ENCODE results near the gene TMEM181. TPM values are rescaled to one million over a fixed set of nuclear protein-coding genes. Genes with fewer than 3 reads are reported as not detected.
"Not testable (repeated sequence)": the region's sequence is repeated elsewhere in the genome, so short reads cannot be mapped to it uniquely, and the experiment has no call there.

The TMEM181 gene
- total RNA-seq, 2 donors from 2014 or later: 24.1 to 30.4 TPM

DNA sequence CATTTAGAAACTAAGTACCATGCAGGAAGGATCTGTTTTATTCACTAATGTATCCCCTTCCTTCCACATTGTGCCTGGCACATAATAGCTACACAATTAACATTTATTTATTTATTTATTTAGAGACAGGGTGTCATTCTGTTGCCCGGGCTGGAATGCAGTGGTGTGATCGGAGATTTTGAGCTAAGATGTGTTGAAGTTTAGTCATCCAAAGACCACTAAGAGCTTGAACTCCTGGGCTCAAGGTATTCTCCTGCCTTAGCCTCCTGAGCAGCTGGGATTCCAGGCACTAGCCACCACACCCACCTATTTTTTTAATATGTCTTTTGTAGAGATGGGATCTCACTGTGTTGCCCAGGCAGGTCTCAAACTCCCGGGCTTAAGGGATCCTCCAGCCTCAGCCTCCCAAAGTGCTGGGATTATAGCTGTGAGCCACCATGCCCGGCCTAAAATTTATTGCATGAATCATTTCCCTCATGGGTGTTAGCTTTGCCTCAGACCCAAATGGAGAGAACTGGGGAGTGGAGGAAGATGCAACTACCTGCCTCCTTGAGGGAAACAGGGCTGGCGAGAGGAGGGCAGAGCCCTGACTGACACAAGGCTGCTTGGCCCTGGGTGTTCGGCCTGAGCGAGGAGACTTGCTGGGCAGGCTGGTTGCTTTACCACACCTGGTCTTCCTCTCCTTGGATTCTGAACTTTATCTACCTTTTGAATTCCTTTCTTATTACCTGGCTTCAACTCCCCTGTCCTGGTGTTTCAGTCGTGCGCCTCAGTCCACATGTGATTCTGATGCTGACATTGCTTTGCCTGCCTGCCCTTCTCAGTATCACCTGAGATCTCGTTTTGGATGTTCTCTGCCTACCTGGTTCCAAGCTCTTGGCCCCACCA lies 86.4 kb downstream of the TMEM181 start:
- no peak for DNase-seq (ENCODE audit: low spot score)
- intact Hi-C loops (cut with DNase I): no loop called here

GRCh38 chr6:158647501-158647900 lies 87.6 kb downstream of the TMEM181 start:
- DNase-seq (ENCODE audit: low spot score): no peak
- intact Hi-C loops (cut with DNase I): no loop called here

DNA sequence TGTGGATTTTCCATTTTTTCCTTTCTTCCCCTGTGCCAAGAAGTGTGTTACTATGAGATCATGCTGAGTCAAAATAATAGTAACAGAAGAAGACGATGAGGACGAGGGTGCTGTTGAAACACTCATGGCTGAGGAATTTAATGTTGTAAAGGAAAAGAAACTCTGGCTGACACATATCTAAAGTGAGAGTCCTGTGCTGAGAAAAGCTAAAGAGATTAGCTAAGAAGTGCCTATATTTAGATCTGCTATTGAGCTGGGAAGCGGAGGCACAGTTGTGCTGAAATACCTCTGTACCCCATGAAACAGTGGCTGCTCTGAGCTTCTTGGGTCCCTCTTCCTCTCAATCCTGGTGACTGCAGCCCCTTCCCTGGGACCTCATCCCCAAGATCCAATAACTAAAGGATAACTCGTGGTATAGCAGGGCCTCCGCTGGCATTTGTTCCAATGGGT lies 88.8 kb downstream of the TMEM181 start:
- intact Hi-C loops (cut with DNase I): no loop called here
- no peak for DNase-seq (ENCODE audit: low spot score)

DNA sequence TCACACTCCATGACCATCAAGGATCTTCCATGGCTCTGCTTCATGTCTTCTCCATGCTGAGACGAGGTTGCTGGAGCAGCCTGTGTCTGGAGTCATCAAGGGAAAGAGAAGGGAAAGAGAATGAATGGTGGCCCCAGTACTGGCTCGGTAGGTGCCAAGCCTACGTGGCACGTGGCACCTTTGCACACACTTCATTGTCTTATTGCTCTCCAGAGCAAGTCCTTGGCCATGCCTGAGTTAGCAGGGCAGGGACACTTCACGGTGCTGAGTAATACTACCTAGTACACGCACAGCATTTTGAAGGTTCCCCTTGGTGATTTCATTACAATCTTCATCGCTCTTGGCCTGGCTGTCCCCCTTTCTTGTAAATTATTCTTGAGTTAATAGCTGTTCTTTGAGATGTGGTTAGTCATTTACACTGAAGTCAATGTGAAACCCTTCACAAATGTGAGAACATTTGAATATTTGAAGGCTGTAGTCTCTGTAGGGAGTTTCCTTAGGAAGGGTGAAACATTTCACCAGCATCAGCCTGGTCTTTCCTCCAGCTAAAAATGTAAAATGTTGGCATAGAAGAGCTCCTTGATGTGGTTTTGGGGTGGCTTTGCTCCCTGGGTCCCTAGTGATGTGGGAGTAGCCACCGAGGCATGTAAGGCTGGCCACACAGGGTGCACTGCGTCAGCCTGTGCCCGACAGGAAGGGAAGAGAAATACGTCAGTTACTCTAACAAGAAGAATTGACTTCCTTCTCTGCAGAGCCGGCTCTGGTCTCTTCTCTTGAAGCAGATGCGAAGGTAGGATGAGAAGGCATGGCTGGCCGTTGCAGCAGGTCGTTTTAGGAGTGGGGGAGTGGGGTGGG lies 89.6 kb downstream of the TMEM181 start, which contains the start of gene SYTL3:
Gene SYTL3, plus strand, starts transcription at position 766 of the 855 bp plus-strand sequence. CDS start 13,215 bp downstream, outside the sequence.
- DNase-seq (ENCODE audit: low spot score): peak; percentile 88
- intact Hi-C loops (cut with DNase I): no loop called here

GRCh38 chr6:158651981-158652737 lies 92.3 kb downstream of the TMEM181 start:
- intact Hi-C loops (cut with DNase I); DNase-seq (ENCODE audit: low spot score): not testable (repeated sequence)

DNA sequence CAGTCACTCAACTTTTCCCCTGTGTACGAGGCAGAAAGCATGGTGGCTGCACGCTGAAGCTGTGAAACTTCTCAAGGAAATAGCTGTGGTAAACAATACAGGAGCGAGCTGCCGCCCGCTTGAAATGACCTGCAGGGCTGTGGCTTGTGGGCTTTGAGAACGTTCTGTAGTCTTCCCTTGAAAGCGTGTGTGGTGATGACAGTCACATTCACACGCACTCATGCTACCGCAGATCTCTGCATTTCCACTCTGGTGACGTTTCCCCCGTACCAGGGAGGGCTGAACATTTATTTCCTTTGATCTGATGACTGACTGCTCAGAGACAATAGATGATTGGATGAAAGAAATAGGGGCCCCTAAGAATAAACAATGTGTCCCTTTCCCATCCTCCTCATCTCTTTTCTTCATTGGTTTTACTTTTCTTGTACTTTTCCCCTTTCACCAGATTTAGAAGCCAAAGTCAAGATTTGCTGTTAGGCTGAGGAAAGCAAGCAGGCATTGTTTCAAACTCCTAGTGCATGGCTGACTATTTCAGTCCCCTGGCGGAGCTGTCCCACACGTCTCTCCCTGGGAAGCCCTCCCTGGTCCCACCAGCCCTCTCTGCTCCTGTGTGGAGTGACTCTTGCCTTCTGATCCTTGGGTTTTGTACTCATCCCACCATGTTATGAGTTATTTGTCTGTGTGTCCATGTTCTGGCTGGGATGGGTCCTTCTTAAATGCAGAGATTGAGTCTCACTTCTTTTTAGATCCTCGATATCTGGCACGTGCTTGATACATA lies 93.9 kb downstream of the TMEM181 start:
- intact Hi-C loops (cut with DNase I): no loop called here
- no peak for DNase-seq (ENCODE audit: low spot score)

DNA sequence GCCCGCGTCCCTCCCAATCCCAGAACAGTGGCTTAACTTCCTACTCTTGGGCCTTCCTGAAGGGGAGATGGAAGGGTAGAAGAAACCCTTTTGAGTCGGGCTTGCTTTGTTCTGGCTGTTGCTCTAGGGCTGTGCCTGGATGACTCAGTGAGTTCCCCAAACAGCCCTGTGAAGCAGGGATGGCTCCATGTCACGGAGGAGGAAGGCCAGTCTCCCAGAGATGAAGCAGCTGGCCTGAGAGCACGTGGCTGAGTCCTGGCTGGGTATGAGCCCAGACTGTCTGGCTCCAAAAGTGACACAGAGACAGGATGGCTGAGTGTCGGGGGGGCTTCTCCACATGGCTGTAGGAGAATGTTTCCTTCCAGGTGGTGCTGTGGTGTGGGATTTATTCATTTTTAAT lies 94.6 kb downstream of the TMEM181 start:
- intact Hi-C loops (cut with DNase I): no loop called here

DNA sequence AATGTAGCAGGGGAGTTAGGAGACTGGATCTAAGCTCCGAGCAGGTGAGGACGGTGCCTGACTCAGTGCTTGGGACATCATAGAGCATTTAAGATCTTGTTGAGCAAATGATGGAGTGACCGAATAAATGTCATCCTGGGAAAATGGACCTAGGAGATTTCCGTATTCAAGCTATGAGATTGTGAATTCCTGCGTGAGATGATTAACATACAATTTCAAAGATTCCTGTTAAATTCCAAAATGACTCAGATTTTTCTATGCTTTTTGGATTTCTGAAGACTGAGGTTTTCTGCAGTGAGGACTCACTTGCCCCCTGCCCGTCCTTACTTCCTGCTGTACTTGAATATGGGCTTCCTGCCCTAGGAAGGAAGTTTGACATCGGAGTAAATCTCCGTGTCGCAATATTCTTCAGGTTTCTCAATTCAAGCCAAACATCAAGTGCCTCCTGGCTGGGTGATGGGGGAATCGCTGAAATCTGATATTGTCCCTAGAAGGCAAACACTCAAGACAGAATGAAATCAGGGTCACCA lies 95.1 kb downstream of the TMEM181 start:
- DNase-seq (ENCODE audit: low spot score): no peak
- intact Hi-C loops (cut with DNase I): no loop called here

More for the DNA sequence above, 94.6 kb downstream of the TMEM181 start:
- DNase-seq (ENCODE audit: low spot score): peak; percentile 92

- intact Hi-C loops (cut with DNase I): no loop called here
- no peak for DNase-seq (ENCODE audit: low spot score)
These were observed 95.9 kb downstream of the TMEM181 start for GRCh38 chr6:158655569-158656450.

DNA sequence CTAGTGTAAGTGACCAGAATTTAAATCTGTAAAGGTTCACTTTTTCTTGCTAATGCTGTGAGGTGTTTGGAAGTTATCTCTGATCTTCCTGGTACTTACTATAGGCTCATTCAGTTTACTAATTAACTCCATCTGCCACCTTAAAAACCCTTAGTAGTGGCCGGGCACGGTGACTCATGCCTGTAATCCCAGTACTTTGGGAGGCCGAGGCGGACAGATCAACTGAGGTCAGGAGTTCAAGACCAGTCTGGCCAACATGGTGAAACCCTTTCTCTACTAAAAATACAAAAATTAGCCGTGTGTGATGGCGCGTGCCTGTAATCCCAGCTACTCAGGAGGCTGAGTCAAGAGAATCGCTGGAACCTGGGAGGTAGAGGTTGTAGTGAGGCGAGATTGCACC lies 97.1 kb downstream of the TMEM181 start:
- DNase-seq (ENCODE audit: low spot score); intact Hi-C loops (cut with DNase I): not testable (repeated sequence)

GRCh38 chr6:158660333-158660754 lies 100.5 kb downstream of the TMEM181 start:
- no peak for DNase-seq (ENCODE audit: low spot score)
- intact Hi-C loops (cut with DNase I): no loop called here

DNA sequence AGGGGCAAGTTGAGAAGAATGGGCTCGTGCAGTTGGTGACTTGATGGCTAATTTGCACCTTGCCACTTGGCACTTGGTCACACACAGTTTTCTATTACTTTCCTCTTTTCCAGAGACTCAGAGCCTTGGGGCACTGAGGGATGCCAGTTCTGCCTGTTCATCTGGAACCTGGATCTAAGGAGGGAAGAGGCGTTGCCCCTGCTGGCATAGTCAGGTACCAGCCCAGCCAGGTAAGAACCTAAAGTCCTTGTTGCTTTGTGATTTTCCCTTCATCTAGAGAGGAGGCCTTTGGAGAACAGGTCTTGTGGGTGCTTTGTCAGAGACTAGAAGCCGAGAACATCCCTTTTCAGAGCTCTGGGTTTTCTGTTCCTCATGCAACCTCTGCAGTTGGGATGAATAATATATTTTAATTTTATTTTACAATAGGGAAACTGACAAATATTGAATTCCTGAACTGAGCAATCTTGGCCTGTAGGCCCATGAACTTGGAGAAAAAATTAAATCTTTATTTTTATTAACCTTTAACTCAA lies 101.3 kb downstream of the TMEM181 start:
- intact Hi-C loops (cut with DNase I): no loop called here
- no peak for DNase-seq (ENCODE audit: low spot score)

DNA sequence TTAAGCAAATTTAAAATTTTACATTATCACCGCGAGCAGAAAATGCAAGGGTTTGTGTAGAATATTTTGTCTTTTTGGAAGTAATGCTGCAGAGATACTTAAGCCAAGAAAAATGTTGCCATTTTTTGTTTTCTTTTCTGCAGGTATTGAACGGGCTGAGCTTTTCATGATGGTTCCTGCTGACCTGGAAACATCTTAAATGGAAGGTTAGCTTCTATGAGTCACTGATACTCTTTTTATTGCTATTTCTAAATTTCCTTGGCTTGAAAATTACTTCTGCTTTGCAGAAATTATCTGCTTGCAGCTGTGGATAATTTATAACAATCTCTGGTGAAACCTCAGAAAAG lies 102.7 kb downstream of the TMEM181 start:
- intact Hi-C loops (cut with DNase I): no loop called here
- DNase-seq (ENCODE audit: low spot score): no peak

GRCh38 chr6:158662954-158663624 lies 103.2 kb downstream of the TMEM181 start:
- intact Hi-C loops (cut with DNase I): no loop called here
- no peak for DNase-seq (ENCODE audit: low spot score)

DNA sequence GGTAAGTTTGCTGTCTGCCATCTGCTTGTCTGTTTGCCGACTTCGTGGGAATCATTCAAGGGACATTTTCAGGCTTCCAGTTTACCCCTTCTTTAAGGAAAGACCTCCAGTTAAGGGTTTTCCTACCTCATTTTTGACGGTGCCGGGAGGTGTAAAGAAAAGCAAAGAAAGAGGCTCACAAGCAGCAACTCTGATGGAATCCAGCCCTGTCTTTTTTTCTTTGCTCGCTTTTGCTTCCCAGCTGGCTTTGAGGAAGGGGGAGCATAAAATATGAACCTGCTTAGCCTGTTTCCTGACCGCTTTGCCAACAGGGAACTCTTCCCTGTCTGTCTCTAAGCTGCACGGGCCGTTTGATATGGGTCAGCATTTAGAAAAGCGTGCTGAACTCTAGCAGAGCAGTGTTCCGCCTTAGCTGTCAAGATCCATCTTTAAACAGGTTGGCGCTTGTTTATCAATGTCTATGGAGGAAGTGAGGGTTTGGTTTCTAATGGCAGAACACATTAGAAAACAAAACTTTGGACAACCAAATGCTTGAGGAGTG lies 103.8 kb downstream of the TMEM181 start:
- intact Hi-C loops (cut with DNase I): no loop called here
- no peak for DNase-seq (ENCODE audit: low spot score)

DNA sequence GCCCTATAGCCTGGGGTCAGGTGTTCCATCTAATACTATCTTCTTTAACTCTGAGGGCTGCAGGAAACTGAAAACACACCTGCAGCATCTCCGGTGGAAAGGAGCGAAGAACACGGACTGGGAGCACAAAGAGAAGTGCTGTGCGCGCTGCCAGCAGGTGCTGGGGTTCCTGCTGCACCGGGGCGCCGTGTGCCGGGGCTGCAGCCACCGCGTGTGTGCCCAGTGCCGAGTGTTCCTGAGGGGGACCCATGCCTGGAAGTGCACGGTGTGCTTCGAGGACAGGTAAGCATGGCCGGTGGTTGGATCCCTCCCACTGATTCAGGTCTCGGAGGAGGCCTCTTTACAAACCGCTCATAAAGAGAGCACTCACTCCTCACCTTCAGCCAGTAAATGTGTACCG lies 105.4 kb downstream of the TMEM181 start:
- no peak for DNase-seq (ENCODE audit: low spot score)
- intact Hi-C loops (cut with DNase I): no loop called here

All from posterior vena cava (tissue), 2 donors.